Kidney (tissue), 14 donors: ENCODE measurements around the gene COG4. TPM values are rescaled to one million over a fixed set of nuclear protein-coding genes. Genes with fewer than 3 reads are reported as not detected.

ENCODE experiments used
- DNase-seq, 5 donors: peaks; one replicate each; pipeline ENCODE4 v3.0.0-alpha.2; 2013 to 2020
- FAIRE-seq: peaks from 2 replicates; lab custom pipeline; 2012; peaks lifted over from hg19 to GRCh38; lab: Jason Lieb, UNC
- H3K27ac ChIP-seq, 2 donors: one replicate each; pipeline ENCODE4 v1.7.0; 2013; ENCODE audit warnings: low read depth in 2 of 2, low read length in 2 of 2, inconsistent platforms in 1 of 2
- H3K27me3 ChIP-seq: one replicate; pipeline ENCODE4 v1.7.1; 2013; ENCODE audit warnings: low read length, inconsistent platforms; ENCODE audit not compliant: control insufficient read depth, insufficient read depth
- H3K36me3 ChIP-seq, 3 donors: one replicate each; pipeline versions ENCODE4 v1.7.0 to v1.7.1; 2013; ENCODE audit warnings: low read length in 3 of 3, control low read depth in 1 of 3, inconsistent platforms in 1 of 3; ENCODE audit not compliant: insufficient read depth in 3 of 3, control insufficient read depth in 2 of 3
- H3K4me1 ChIP-seq, 3 donors: one replicate each; pipeline versions ENCODE4 v1.7.0 to v1.7.1; 2013; ENCODE audit warnings: low read length in 3 of 3, inconsistent platforms in 1 of 3, low read depth in 1 of 3; ENCODE audit not compliant: control insufficient read depth in 2 of 3, insufficient read depth in 2 of 3
- H3K4me3 ChIP-seq, 3 donors: one replicate each; pipeline versions ENCODE4 v1.7.0 to v1.8.1; 2013; ENCODE audit warnings: low read length in 3 of 3, control low read depth in 1 of 3, inconsistent platforms in 1 of 3
- H3K9ac ChIP-seq, 3 donors: one replicate each; pipeline versions ENCODE4 v1.7.0 to v1.7.1; 2013; ENCODE audit warnings: low read length in 3 of 3, control low read depth in 1 of 3, inconsistent platforms in 1 of 3
- H3K9me3 ChIP-seq, 3 donors: one replicate each; pipeline versions ENCODE4 v1.7.0 to v1.7.1; 2013; ENCODE audit warnings: low read length in 3 of 3, control low read depth in 1 of 3, inconsistent platforms in 1 of 3; ENCODE audit not compliant: control insufficient read depth in 2 of 3, insufficient read depth in 1 of 3
- intact Hi-C: fragments of 100-400 bp; cut with DNase I; formaldehyde crosslinking; loops from one replicate; pipeline ENCODE4 v1.11.1; 2022
- polyA plus RNA-seq: library from polyadenylated mRNA; stranded (reverse); fragments of 350-450 nt; fragmentation: Illumina TruSeq; extraction: RNeasy Lipid Tissue Mini Kit (QIAGEN cat#74804); gene quantifications from one replicate; pipeline ENCODE4 v1.2.3, GENCODE V29; 2014; ENCODE audit warnings: low read depth, low replicate concordance; ENCODE audit not compliant: insufficient read depth
- total RNA-seq: library from RNA; stranded (reverse); fragmentation: NEBNext Ultra II Directional; extraction: Animal tissue kit (Norgen Biotek cat#: 25700); gene quantifications from one replicate; pipeline ENCODE4 v1.2.1, GENCODE V29; 2021
- TF ChIP-seq, protein P1 (sequence below): IDR thresholded peaks from 3 replicates; pipeline ENCODE4 v1.5.1; 2012; ENCODE audit warnings: mild to moderate bottlenecking, moderate library complexity, borderline replicate concordance; ENCODE audit not compliant: insufficient read depth; ENCODE audit errors: extremely low read depth
- donor health status: control.
- donor health status: control.
- donor health status: control.
- donor health status: control.
- donor health status: control.
- donor health status: DM: yes; HTN: yes; CAD: no.
- donor health status: Normal renal cell carcinoma (clear cell type).

The COG4 gene
- total and polyA plus RNA-seq, 2 donors from 2014 or later, result 42.9 to 69.7 TPM

GRCh38 chr16:70550082-70550481, 26.7 kb upstream of the COG4 start:
- TF ChIP-seq, protein P1, sequence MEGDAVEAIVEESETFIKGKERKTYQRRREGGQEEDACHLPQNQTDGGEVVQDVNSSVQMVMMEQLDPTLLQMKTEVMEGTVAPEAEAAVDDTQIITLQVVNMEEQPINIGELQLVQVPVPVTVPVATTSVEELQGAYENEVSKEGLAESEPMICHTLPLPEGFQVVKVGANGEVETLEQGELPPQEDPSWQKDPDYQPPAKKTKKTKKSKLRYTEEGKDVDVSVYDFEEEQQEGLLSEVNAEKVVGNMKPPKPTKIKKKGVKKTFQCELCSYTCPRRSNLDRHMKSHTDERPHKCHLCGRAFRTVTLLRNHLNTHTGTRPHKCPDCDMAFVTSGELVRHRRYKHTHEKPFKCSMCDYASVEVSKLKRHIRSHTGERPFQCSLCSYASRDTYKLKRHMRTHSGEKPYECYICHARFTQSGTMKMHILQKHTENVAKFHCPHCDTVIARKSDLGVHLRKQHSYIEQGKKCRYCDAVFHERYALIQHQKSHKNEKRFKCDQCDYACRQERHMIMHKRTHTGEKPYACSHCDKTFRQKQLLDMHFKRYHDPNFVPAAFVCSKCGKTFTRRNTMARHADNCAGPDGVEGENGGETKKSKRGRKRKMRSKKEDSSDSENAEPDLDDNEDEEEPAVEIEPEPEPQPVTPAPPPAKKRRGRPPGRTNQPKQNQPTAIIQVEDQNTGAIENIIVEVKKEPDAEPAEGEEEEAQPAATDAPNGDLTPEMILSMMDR, result no peak
- no peaks in the 10 kb centered on the region for H3K4me1 ChIP-seq
- intact Hi-C loops, result no loop called here
- H3K27ac ChIP-seq, result no peak overlapping the region
- DNase-seq, result no peak
- H3K36me3 ChIP-seq, result peaks cover 25 to 78% (median 51%) of the 10 kb centered on the region in 3 donors
- H3K27me3 ChIP-seq, result no peaks in the 10 kb centered on the region
- H3K9me3 ChIP-seq, result no peaks in the 10 kb centered on the region
- H3K9ac ChIP-seq, result no peak overlapping the region
- no peak for FAIRE-seq
- no peak overlapping the region for H3K4me3 ChIP-seq

GRCh38 chr16:70548936-70549335, 25.6 kb upstream of the COG4 start:
- no peak for DNase-seq
- H3K27ac ChIP-seq, result no peak overlapping the region
- no peaks in the 10 kb centered on the region for H3K9me3 ChIP-seq
- H3K4me1 ChIP-seq, result no peaks in the 10 kb centered on the region
- TF ChIP-seq, protein P1, result no peak
- H3K4me3 ChIP-seq, result no peak overlapping the region
- no peaks in the 10 kb centered on the region for H3K27me3 ChIP-seq
- intact Hi-C loops, result no loop called here
- no peak overlapping the region for H3K9ac ChIP-seq
- peaks cover 24 to 75% (median 45%) of the 10 kb centered on the region in 3 donors for H3K36me3 ChIP-seq
- no peak for FAIRE-seq

DNA sequence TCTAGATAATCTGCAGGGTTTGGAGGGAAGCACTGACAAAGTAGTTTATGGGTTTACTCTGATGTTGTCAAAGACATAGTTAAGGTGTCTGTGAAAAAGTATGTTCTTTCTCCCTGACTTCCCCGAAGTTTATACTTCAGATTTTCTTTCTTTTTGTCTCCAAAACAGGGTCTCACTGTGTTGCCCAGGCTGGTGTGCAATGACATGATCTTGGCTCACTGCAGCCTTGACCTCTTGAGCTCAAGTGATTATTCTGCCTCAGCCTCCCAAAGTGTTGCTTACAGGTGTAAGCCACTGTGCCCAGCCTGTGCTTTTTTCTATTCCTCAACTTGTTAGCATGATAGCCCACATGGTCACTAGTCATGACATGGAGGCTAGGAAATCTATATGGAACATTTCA, 21.2 kb upstream of the COG4 start:
- Histone ChIP-seq H3K4me1 (no peaks in the 10 kb centered on the region), H3K27ac (no peak overlapping the region), H3K4me3 (no peak overlapping the region), H3K9ac (no peak overlapping the region), H3K27me3 (no peaks in the 10 kb centered on the region), H3K36me3 (peaks cover 23 to 68% (median 36%) of the 10 kb centered on the region in 3 donors), H3K9me3 (no peaks in the 10 kb centered on the region)
- TF ChIP-seq, protein P1, result no peak
- no peak for FAIRE-seq
- intact Hi-C loops, result no loop called here
- DNase-seq, result no peak

- no peaks in the 10 kb centered on the region for H3K9me3 ChIP-seq
- peaks cover 25 to 65% (median 37%) of the 10 kb centered on the region in 3 donors for H3K36me3 ChIP-seq
- H3K27me3 ChIP-seq, result no peaks in the 10 kb centered on the region
- no peaks in the 10 kb centered on the region for H3K4me1 ChIP-seq
- DNase-seq (no peak), FAIRE-seq (no peak)
- H3K4me3 ChIP-seq, result no peak overlapping the region
- no peak overlapping the region for H3K9ac ChIP-seq
- intact Hi-C loops, result no loop called here
- H3K27ac ChIP-seq, result no peak overlapping the region
- TF ChIP-seq, protein P1, result no peak
These were observed 17.6 kb upstream of the COG4 start for GRCh38 chr16:70540994-70541393.
